Gastroesophageal sphincter (tissue), 3 donors: ENCODE data around the gene PPP2R2B.

Experiments used
- CTCF ChIP-seq, 4 experiments: fragments of 200-600 bp in 2 of 4; fragments of 450-650 bp in 2 of 4; sonication (generic) in 1 of 4; IDR thresholded peaks; one replicate each; pipeline ENCODE4 v1.5.1; 2017 to 2019; ENCODE audit warnings: antibody characterized with exemption in 4 of 4, mild to moderate bottlenecking in 2 of 4, moderate library complexity in 2 of 4
- EP300 ChIP-seq: sonication (generic); formaldehyde crosslinking; IDR thresholded peaks from one replicate; pipeline ENCODE4 v1.6.1; 2017; ENCODE audit warnings: antibody characterized with exemption, mild to moderate bottlenecking

- TF ChIP-seq CTCF (IDR thresholded peaks at IDR 0.05) (no peak), EP300 (no peak)
Observed at GRCh38 chr5:146785065-146785464, 93.5 kb downstream of the PPP2R2B start.
